ENCODE results near the gene ORAI2. TPM values are rescaled to one million over a fixed set of nuclear protein-coding genes. Genes with fewer than 3 reads are reported as not detected.
A peak's percentile ranks its signal among the peaks of the same experiment; 100 is the strongest.
"Not testable (repeated sequence)": the region's sequence is repeated elsewhere in the genome, so short reads cannot be mapped to it uniquely, and the experiment has no call there.

ORAI2 gene
- polyA plus RNA-seq, 3 donors from 2014 or later, result 73.5 to 125 (median 80.6) TPM

- H3K4me1 Mint-ChIP-seq, result peaks cover 12 to 33% of the 10 kb centered on the region in 2 donors
- H3K9me3 Mint-ChIP-seq, result no peaks in the 10 kb centered on the region
- peak overlapping the region in 5 of 6 donors; percentile 9 to 78 (median 67) for H3K27ac Mint-ChIP-seq
- peak; percentile 70 to 76 (median 71) for DNase-seq
- H3K27me3 Mint-ChIP-seq (ENCODE audit: low read depth in 3 of 3), result peaks cover 0 to 7% (median 0%) of the 10 kb centered on the region in 3 donors
- peaks cover 14 to 64% (median 25%) of the 10 kb centered on the region in 3 donors for H3K36me3 Mint-ChIP-seq
- H3K4me3 Mint-ChIP-seq, result peak overlapping the region in 2 of 5 donors; percentile 22 to 56
Observed at GRCh38 chr7:102404005-102404861, 29.1 kb upstream of the ORAI2 start.

GRCh38 chr7:102404862-102405188 is 28.6 kb upstream of the ORAI2 start:
- not testable (repeated sequence) for DNase-seq; H3K4me3 Mint-ChIP-seq; H3K9me3 Mint-ChIP-seq; H3K27me3 Mint-ChIP-seq (ENCODE audit: low read depth in 3 of 3)
- H3K4me1 Mint-ChIP-seq, result peaks cover 12 to 37% of the 10 kb centered on the region in 2 donors
- H3K27ac Mint-ChIP-seq, result peak overlapping the region in 2 of 6 donors; percentile 51 to 67
- peaks cover 19 to 63% (median 29%) of the 10 kb centered on the region in 3 donors for H3K36me3 Mint-ChIP-seq

DNA sequence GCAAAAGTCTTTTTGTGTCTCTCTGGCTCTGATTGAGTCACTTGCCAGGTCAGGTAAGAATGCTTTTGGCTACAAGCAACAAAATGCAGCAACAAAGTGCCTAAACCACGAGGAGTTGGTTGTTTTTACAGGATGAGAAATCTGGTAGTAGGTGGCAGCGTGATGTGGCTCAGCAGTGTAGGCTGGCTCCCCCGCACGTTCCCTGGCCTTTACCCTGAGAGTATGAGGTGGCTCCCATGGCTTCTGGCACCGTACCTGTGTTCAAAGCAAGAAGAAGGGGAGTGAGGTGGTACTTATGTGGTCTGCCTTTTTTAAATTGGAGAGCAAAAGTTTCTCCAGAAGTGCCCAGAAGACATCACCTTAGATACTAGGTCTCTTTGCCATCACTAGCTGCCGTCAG is 25.5 kb upstream of the ORAI2 start:
- Mint-ChIP-seq H3K27me3 (ENCODE audit: low read depth in 3 of 3) (peaks cover 0 to 3% (median 0%) of the 10 kb centered on the region in 3 donors), H3K27ac (peak overlapping the region; percentile 35 to 80 (median 74)), H3K4me3 (no peak overlapping the region), H3K36me3 (peaks cover 21 to 56% (median 23%) of the 10 kb centered on the region in 3 donors), H3K4me1 (peaks cover 16 to 43% of the 10 kb centered on the region in 2 donors), H3K9me3 (no peaks in the 10 kb centered on the region)
- DNase-seq, result no peak

DNA sequence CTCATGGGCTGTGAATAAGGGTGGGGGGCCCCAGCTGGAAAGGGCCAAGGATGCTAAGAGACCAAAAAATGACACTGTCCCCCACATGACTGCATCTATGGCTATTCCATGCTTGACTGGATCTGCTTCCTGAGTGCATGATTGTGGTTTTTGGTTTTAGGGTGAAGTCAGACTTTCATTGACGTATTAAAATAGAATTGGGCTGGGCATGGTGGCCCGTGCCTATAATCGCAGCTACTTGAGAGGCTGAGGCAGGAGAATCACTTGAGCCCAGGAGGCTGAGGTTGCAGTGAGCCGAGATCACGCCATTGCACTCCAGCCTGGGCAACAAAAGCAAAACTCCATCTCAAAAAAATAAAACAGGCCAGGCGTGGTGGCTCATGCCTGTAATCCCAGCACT is 24.8 kb upstream of the ORAI2 start:
- H3K27ac Mint-ChIP-seq, result peak overlapping the region; percentile 35 to 76 (median 72)
- H3K27me3 Mint-ChIP-seq (ENCODE audit: low read depth in 3 of 3); H3K9me3 Mint-ChIP-seq; DNase-seq: not testable (repeated sequence)
- H3K36me3 Mint-ChIP-seq, result peaks cover 21 to 51% (median 23%) of the 10 kb centered on the region in 3 donors
- H3K4me3 Mint-ChIP-seq, result peak overlapping the region in 1 of 5 donors; percentile 2
- peaks cover 20 to 45% of the 10 kb centered on the region in 2 donors for H3K4me1 Mint-ChIP-seq

- H3K4me1 Mint-ChIP-seq, result peaks cover 23 to 45% of the 10 kb centered on the region in 2 donors
- DNase-seq, result no peak
- peaks cover 0 to 2% (median 0%) of the 10 kb centered on the region in 3 donors for H3K27me3 Mint-ChIP-seq (ENCODE audit: low read depth in 3 of 3)
- H3K36me3 Mint-ChIP-seq, result peaks cover 21 to 49% (median 23%) of the 10 kb centered on the region in 3 donors
- H3K27ac Mint-ChIP-seq, result peak overlapping the region; percentile 60 to 88 (median 76)
- H3K9me3 Mint-ChIP-seq, result no peaks in the 10 kb centered on the region
- peak overlapping the region in 3 of 5 donors; percentile 25 to 63 (median 61) for H3K4me3 Mint-ChIP-seq
Observed at GRCh38 chr7:102409340-102409739, 24.0 kb upstream of the ORAI2 start.

- Mint-ChIP-seq H3K27me3 (ENCODE audit: low read depth in 3 of 3) (peaks cover 0 to 3% (median 2%) of the 10 kb centered on the region in 3 donors), H3K36me3 (peaks cover 21 to 46% (median 23%) of the 10 kb centered on the region in 3 donors), H3K4me3 (no peak overlapping the region), H3K27ac (peak overlapping the region in 5 of 6 donors; percentile 35 to 76 (median 58)), H3K4me1 (peaks cover 25 to 45% of the 10 kb centered on the region in 2 donors), H3K9me3 (no peaks in the 10 kb centered on the region)
- no peak for DNase-seq
Observed at GRCh38 chr7:102410123-102410522, 23.3 kb upstream of the ORAI2 start.

- Mint-ChIP-seq H3K4me3 (no peak overlapping the region), H3K36me3 (peaks cover 19 to 41% (median 20%) of the 10 kb centered on the region in 3 donors), H3K9me3 (no peaks in the 10 kb centered on the region), H3K27ac (peak overlapping the region in 5 of 6 donors; percentile 7 to 77 (median 61)), H3K27me3 (ENCODE audit: low read depth in 3 of 3) (peaks cover 4 to 11% (median 5%) of the 10 kb centered on the region in 3 donors), H3K4me1 (peaks cover 32 to 51% of the 10 kb centered on the region in 2 donors)
- DNase-seq, result no peak
Observed at GRCh38 chr7:102410918-102411317, 22.5 kb upstream of the ORAI2 start.

DNA sequence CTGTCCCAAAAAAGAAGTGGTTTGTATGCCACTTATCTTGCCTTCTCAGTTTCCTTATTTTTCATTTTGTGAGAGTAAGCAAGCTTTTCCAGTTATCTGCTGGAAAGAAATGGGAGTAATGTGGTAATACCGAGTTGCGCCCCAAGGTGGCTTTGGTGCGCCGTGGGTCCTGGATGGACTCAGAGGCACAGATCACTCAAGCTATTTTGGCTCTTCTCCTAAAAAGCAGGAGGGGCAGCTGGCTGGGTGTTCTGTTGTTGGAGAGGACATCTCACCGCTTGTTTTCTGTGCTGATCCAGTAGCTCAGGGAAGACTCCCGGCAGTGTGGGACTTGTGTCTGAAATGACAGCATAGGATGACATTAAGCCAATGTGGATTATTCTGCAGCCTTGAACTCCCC is 20.8 kb upstream of the ORAI2 start:
- H3K27me3 Mint-ChIP-seq (ENCODE audit: low read depth in 3 of 3), result peaks cover 5 to 17% (median 12%) of the 10 kb centered on the region in 3 donors
- peaks cover 48 to 67% of the 10 kb centered on the region in 2 donors for H3K4me1 Mint-ChIP-seq
- H3K27ac Mint-ChIP-seq, result peak overlapping the region; percentile 13 to 78 (median 67)
- peak in 1 of 3 donors; percentile 49 for DNase-seq
- no peaks in the 10 kb centered on the region for H3K9me3 Mint-ChIP-seq
- H3K4me3 Mint-ChIP-seq, result no peak overlapping the region
- H3K36me3 Mint-ChIP-seq, result peaks cover 12 to 33% (median 20%) of the 10 kb centered on the region in 3 donors

DNA sequence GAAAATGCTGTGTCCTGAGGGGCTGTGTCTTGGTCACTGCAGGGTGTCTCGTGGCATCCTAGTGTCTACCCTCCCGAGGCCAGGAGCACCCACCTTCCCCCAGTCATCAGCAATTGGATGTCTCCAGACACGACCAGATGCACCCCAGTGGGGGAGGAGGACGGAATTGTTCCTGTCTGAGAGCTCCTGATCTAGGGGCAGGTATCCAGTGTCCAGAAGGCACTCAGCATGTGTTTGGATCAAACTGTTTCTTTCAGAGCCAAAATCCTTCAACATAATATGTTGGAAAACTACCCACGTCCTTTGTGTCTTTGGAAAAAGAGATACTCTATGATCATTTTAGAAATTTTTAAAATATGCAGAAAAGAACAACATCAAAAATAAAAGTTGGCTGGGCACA is 20.3 kb upstream of the ORAI2 start:
- H3K9me3 Mint-ChIP-seq, result no peaks in the 10 kb centered on the region
- H3K4me3 Mint-ChIP-seq, result no peak overlapping the region

DNA sequence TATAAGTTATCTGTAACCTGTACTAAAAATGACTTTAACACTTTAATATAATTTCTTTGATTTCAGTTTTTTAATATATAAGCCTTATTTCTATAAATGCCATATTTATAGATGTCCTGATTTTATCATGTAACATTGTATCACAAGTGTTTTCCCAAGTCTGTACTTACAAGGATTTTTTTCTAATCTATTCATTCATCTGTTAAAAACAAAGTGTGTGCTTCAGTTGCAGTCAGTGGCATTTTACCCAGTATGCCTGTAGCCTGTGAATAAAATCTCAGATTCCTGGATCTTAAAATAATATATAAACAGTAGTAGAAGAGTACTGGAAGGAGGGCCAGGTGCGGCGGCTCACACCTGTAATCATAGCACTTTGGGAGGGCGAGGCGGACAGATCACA is 19.8 kb upstream of the ORAI2 start:
- peak overlapping the region in 1 of 5 donors; percentile 14 for H3K4me3 Mint-ChIP-seq
- H3K27me3 Mint-ChIP-seq (ENCODE audit: low read depth in 3 of 3), result peaks cover 5 to 17% (median 12%) of the 10 kb centered on the region in 3 donors
- no peaks in the 10 kb centered on the region for H3K9me3 Mint-ChIP-seq
- H3K27ac Mint-ChIP-seq, result peak overlapping the region; percentile 25 to 97 (median 70)
- DNase-seq, result no peak
- H3K4me1 Mint-ChIP-seq, result peaks cover 54 to 70% of the 10 kb centered on the region in 2 donors
- peaks cover 12 to 23% (median 20%) of the 10 kb centered on the region in 3 donors for H3K36me3 Mint-ChIP-seq

More for the DNA sequence above, 20.3 kb upstream of the ORAI2 start:
- Mint-ChIP-seq H3K27me3 (ENCODE audit: low read depth in 3 of 3) (peaks cover 5 to 17% (median 12%) of the 10 kb centered on the region in 3 donors), H3K4me1 (peaks cover 53 to 70% of the 10 kb centered on the region in 2 donors), H3K36me3 (peaks cover 12 to 28% (median 20%) of the 10 kb centered on the region in 3 donors), H3K27ac (peak overlapping the region; percentile 13 to 78 (median 67))
- no peak for DNase-seq

DNA sequence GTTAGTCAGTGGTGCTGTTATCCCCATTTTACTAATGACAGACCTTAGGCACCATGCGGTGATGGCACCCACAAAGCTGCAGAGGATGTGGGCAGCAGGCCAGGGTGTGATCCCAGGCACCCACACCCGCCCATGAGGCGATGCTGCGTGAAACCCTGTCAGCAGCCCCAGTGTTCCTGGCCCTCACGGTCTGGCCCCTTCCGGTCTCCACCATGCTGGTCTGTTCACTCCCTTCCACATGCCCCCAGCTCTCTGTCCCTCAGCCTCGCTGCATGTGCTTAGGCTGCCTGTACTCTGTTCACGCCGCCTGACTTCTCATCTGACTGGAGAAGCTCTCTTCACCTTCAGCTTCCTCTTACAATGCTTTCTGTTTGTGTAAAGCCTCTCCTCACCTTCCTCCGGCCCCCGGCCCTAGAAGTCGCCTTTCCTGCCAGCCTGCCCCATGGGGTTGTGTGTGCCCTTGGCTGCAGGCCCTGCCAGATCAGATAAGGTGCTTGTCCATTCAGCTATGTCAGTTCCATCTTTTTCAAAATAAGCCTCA is 17.6 kb upstream of the ORAI2 start:
- Mint-ChIP-seq H3K4me3 (peak overlapping the region; percentile 80 to 91 (median 86)), H3K9me3 (no peaks in the 10 kb centered on the region), H3K36me3 (peaks cover 0 to 16% (median 13%) of the 10 kb centered on the region in 3 donors), H3K27me3 (ENCODE audit: low read depth in 3 of 3) (peaks cover 5 to 17% (median 12%) of the 10 kb centered on the region in 3 donors), H3K4me1 (peaks cover 74 to 78% of the 10 kb centered on the region in 2 donors), H3K27ac (peak overlapping the region; percentile 97 to 99 (median 98))
- DNase-seq, result peak; percentile 88 to 89 (median 88)

DNA sequence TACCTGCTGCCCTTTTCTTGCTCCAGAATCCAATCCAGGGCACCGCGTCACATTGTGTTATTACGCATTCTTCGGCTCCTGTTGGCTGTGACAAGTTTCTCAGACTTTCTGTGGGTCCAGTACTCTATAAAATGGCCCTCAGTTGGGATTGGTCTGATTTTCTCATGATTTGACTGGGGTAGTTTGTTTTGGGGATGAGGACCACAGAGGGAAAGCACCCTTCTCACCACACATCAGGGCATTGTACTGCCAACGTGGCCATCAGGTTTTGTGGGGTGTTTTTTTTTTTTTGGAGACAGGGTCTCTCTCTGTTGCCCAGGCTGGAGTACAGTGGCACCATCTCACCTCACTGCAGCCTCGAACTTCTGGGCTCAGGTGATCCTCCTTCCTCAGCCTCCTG is 17.0 kb upstream of the ORAI2 start:
- H3K4me1 Mint-ChIP-seq, result peaks cover 80 to 84% of the 10 kb centered on the region in 2 donors
- H3K9me3 Mint-ChIP-seq, result no peaks in the 10 kb centered on the region
- peak overlapping the region; percentile 97 to 99 (median 98) for H3K27ac Mint-ChIP-seq
- peaks cover 7 to 17% (median 12%) of the 10 kb centered on the region in 3 donors for H3K27me3 Mint-ChIP-seq (ENCODE audit: low read depth in 3 of 3)
- DNase-seq, result no peak
- peak overlapping the region; percentile 80 to 91 (median 86) for H3K4me3 Mint-ChIP-seq
- H3K36me3 Mint-ChIP-seq, result peaks cover 0 to 17% (median 15%) of the 10 kb centered on the region in 3 donors

- no peaks in the 10 kb centered on the region for H3K9me3 Mint-ChIP-seq
- peak; percentile 28 to 39 (median 35) for DNase-seq
- H3K4me3 Mint-ChIP-seq, result peak overlapping the region; percentile 80 to 91 (median 86)
- H3K27me3 Mint-ChIP-seq (ENCODE audit: low read depth in 3 of 3), result peaks cover 7 to 17% (median 12%) of the 10 kb centered on the region in 3 donors
- peak overlapping the region; percentile 97 to 99 (median 98) for H3K27ac Mint-ChIP-seq
- peaks cover 85 to 91% of the 10 kb centered on the region in 2 donors for H3K4me1 Mint-ChIP-seq
- peaks cover 0 to 13% (median 11%) of the 10 kb centered on the region in 3 donors for H3K36me3 Mint-ChIP-seq
Observed at GRCh38 chr7:102417105-102417504, 16.3 kb upstream of the ORAI2 start.
